Measurements from ENCODE around the gene KCNG2.

Gene KCNG2

DNA sequence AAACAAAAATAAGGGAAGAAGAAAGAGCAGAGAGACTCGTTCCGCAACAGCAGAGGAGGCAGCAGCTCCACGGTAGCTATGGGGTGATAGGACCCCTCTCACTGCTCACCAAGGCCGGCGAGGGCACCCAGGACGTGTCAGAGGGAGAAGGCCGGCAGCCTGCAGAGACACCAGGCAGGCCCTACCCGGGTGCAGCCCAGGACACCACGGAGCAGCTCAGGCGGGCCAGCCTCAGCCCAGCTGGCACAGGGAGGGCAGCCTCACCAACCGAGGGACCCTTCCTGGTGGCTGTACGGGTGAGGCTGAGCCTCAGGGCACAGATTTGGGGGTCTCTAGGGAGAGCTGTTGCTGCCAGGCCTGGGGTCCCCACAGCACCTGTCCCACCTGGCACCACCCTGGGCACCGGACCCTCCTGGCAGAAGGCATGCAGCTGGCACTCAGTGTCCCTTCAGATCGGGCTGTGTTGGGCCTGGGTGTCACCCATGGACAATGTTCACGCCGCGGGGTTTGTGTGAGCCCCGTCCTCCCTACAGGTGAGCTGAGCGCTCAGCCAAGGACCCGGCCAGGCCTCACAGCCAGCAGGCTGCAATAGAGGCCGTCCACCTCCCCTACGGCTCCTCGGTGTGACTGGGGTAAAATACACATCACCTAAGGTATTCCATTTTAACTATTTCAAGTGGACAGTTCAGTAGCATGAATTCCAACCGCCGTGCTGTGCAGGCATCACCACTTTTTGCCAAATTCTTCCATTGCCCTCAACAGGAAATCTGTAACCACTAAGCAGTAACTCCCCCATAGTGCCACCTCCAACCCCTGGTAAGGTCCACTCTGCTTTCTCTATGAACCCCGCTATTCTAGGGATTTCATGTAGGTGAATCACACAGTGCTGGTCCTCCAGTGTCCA, 21.6 kb downstream of the KCNG2 start:
- no peak for DNase-seq (ENCODE audit: low spot score)

DNA sequence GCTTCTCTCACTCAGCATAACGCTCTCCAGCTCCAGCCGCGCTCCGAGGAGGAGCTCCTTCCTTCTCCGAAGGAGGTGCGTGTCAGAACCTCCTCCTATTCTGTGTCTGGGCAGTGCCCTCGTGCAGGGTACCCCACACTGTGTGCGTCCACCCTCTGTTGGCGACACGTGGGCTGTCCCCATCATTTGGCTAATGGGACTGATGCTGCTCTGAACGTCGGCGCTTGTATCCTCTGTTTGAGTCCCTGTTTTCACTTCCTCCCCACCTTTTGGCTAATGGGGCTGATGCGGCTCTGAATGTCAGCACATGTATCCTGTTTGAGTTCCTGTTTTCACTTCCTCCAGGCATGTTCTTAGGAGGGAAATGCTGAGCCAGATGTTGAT, 22.2 kb downstream of the KCNG2 start:
- DNase-seq (ENCODE audit: low spot score), result no peak

DNA sequence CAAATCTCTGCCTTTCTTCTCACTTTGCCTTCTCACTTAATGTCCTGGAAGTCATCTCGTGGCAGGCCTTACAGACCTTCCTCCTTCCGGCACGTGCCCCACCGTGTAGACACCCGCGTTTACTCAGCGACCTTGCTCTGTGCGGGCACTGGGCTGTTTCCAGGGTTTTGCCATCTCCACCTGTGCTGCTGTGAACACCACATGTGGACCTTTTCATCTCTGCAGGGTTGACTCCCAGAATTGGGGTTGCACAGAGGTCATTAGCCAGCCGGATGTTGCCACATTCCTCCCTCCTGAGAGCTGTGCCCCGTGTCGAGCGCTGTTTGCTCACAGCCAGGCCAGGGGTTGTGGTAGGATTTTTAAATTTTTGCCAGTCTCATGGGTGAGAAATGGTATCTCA, 25.4 kb downstream of the KCNG2 start:
- DNase-seq (ENCODE audit: low spot score), result no peak

DNA sequence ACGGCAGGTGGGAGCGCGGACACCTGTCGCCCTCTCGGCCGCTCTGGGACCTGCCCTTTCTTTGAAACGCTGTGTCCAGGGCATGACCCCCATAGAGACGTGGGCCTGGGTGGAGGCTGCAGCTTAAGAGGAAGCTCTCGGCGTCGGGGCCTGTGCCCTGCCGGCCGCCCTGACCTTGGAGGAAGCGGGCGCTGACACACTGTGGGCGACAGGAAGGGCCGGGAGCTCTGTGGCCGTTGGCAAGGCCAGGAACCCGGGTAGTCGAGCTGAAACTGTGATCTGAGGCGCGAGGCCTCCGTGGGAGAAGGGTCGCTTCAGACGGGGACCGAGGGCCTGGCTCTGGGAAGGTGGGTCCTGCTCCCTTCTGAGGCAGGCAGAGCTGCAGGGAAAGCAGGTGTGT, 28.2 kb downstream of the KCNG2 start:
- DNase-seq (ENCODE audit: low spot score), result no peak

DNA sequence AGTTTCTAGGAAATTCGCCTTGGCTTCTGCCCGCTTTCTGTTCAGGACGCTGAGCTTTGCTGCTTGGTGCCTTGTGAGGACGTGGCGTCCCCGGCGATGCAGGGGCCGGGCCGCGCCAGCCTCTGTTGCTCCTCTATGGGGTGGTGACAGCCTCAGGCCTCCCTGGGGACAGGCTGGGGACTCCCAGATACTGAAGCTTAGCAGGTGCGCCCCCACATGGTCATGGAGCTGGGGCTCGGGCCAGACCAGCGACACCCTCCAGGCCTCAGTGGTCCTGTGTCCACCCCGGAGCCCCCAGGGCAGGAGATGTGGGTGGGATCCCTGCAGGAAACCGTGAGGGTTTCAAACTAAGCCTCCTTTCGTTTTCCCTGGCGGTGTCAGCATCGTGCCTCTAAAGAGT, 29.2 kb downstream of the KCNG2 start:
- no peak for DNase-seq (ENCODE audit: low spot score)

DNA sequence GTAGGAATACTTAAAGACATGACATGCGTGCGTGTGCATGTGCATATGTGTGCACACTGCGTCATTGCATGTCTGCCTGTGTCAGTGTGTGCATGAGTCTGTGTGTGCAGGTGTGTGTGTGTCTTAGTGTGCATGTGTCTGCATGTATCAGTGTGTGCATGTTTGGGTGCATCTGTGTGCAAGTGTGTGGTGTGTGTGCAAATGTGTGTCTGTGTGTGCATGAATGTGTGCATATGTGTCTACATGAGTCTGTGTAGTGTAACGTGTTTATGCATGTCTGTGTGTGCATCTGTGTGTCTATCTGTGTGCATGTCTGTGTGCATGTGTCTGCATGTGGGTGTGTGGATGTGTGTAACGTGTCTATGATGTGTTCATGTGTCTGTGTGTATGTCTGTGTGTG, 30.5 kb downstream of the KCNG2 start:
- no peak for DNase-seq (ENCODE audit: low spot score)

DNA sequence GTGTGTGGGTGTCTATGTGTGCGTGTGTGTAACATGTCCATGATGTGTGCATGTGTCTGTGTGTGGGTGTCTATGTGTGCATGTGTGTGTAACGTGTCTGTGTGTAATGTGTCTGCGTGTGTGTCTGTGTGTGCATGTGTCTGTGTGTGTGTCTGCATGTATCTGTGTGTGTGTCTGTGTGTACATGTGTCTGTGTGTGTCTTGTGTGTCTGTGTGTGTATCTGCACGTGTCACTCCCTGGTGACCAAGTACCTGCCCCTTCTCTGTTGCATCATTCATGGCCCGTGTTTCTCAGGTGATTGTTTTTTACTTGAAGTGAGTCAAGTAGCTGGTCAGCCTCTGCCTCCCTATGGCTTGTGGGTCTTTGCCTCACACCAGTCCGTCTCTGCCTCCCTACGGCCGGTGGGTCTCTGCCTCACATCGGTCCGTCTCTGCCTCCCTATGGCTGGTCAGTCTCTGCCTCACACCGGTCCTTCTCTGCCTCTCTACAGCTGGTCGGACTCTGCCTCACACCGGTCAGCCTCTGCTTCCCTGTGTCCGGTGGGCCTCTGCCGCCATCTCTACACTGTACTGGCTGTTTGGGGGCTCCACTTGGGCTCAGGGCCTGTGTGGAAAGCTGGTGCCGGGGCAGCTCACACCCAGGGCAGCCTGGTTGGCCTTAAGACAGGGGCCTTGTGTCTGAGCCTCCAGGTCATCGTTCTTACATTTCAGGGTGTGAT, 31.6 kb downstream of the KCNG2 start:
- DNase-seq (ENCODE audit: low spot score), result no peak

DNA sequence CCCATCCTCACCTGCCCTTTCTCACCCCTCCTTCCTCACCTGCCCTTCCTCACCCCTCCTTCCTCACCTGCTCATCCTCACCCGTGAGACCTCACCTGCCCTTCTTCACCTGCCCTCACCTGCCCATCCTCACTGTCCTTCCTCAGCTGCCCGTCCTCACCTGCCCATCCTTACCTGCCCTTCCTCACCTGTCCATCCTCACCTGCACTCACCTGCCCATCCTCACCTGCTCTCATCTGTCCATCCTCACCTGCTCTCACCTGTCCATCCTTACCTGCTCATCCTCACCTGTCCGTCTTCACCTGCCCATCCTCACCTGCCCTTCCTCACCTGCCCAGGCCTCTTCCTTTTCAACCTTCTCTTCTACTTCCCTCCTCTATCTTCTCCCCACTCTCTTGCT, 34.4 kb downstream of the KCNG2 start:
- DNase-seq (ENCODE audit: low spot score), result no peak

DNA sequence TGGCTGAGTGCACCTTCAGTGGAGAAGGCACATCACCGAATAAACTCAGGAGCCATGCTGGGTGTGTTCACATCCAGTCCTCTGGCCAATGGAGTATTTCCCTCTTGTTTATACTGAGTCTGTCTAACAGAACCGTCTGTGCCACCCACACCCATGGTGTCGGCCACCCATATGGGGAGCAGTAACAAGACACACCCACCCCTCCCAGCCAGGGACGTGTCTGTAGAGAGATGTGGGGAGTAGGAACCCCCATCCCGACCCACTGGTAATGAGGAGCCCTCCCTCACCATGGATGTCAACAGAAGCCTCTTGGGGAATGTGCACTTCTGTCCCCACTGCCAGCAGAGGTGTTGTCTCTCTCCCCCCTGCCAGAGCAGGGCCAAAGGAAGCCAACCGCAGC, 37.1 kb downstream of the KCNG2 start:
- DNase-seq (ENCODE audit: low spot score), result no peak

DNA sequence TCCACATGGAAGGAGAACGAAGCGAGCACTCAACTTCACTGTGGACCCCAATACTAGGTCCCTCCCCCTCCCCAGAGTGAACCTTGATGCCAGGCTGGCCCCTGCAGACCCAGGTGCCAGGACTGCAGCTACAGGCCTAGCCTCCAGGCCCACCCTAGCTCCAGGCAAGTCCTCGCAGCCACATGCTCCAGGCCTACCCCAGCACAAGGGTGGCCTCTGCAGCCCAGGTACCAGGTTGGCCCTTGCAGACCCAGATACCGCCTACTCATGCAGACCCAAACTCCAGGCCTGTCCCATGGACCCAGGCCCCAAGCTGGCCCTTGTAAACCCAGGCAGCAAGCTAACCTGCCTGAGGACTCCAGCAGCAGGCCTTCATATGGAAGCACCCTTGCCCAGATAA, 44.2 kb downstream of the KCNG2 start:
- DNase-seq (ENCODE audit: low spot score), result no peak

DNA sequence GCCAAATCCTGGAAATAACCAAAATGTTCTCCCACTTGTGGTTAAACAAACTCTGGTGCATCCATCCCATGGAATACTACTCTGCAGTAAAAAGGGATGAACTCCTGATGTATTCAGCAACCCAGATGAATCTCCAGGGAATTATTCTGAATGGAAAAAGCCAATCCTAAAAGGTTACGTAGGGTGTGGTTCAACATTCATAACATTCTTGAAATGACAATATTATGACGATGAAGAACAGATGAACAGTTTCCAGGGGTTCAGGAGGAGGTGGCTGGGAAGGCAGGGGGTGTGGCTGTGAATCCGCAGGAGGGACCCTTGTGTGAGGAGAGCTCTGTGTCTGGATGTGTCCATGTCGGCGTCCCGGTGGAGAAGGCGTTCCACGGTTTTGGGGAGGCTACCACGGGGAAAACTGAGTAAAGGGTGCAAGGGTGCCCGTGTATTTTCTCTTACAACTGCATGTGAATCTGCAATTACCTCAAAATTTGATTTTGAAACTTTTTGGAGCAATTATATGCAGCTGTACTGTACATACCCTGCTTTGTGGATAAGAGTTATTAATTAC, 47.3 kb downstream of the KCNG2 start:
- DNase-seq (ENCODE audit: low spot score), result no peak

DNA sequence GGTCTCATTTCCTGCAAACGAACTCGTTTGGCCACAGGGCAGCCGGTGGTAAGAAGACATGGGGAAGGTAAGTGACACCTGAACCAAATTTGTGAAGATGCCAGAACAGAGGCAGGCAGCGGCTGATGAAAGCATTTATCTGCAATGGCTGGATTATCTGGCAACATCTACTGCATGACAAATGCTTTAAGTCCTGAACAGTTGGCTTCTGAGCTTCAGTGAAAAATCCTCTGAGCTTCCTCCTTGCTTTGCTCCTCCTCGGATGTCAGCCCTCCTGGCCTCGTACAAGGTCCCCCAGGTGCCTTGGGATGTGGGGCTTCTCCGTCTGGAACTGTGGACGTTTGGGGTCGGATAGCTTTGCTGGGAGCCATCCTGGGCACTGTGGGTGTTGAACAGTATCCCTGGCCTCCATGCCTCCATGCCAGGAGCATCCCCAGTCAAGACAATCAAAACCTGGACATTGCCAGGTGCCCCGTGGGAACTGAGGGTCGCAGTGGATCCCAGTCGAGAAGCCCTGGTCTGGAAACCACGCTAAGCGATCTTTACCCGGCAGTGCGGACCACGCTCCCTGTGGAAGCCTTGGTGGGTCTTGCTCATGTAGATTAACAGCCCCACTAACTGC, 49.3 kb downstream of the KCNG2 start:
- DNase-seq (ENCODE audit: low spot score), result no peak

DNA sequence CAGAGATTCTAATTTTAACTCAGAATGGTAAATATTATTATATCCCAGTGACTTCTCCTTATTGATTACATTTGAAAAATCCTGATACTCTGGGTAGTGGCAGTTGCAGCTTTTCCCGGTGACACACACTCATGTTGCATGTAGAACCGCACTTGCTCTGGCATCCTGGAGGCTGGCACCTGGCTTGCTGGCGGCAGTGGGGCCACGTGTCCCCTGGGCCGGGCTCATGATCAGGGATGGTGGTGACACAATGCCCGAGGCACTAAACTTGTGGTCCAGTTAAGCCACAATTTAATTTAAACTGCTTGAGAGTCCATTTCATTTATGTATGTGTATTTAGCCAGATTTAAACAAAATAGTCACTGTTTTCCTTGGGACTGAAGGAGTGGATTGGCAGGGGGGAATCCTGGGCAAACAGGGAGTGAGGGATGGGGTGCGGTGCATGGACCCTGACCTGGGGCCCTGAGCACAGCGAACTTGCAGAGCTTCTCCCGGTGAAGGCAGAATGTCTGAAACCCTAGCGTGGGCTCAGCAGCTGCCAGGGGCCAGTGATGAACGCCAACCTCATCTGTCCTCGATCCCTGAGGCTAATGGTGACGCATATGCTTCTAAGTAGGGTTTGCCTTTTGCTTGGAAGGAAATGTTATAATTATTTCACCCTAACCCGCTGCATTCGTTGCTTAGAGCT, 50.0 kb downstream of the KCNG2 start:
- DNase-seq (ENCODE audit: low spot score), result no peak

DNA sequence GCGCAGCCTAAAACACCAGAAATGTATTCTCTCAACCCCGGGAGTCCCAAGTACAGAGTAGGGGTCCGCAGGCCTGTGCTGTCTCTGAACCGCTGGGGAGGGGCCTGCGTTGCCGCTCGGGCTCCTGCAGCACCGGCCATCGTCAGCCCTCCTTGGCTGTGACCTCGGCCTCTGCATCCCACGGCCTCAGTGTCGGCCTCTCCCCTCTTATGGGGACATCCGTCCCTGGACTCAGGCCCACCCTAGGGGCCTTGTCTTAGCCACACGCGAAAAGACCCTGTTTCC, 50.5 kb downstream of the KCNG2 start:
- DNase-seq (ENCODE audit: low spot score), result no peak

DNA sequence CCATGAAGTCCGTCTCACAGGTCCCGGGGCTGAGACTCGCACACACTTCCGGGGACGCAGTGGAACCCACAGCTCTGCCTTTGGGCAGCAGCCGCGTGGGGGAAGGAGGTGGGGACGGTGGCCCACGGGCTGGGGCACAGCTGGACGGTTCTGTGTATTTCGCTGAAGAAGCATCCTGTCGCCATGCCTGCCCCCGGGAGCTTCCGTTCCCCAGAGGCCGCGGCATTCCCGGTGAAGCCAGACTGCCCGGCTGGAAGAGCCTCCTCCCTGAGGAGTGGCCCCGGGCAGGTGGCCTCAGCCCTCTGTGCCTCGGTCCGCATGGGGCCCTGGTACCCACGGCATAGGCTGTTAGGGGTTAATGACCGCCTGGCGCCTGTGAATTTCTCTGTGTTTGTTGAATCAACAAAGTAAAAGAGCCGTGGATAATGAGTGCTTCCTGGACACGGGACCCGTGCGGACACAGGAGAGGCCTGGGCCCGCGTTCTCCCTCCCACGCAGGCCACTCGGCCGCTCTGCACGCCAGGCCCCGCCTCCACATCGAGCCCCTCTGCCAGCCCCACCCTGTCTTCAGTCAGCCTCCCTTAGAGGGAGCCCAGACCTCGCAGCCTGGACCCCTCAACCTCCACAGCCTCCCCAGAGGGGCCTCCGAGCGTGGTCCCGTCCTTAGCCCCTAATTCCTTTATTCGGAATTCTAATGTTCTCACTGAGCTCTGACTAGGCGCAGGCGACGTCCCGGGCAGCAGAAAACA, 51.0 kb downstream of the KCNG2 start:
- DNase-seq (ENCODE audit: low spot score), result peak; percentile 2

DNA sequence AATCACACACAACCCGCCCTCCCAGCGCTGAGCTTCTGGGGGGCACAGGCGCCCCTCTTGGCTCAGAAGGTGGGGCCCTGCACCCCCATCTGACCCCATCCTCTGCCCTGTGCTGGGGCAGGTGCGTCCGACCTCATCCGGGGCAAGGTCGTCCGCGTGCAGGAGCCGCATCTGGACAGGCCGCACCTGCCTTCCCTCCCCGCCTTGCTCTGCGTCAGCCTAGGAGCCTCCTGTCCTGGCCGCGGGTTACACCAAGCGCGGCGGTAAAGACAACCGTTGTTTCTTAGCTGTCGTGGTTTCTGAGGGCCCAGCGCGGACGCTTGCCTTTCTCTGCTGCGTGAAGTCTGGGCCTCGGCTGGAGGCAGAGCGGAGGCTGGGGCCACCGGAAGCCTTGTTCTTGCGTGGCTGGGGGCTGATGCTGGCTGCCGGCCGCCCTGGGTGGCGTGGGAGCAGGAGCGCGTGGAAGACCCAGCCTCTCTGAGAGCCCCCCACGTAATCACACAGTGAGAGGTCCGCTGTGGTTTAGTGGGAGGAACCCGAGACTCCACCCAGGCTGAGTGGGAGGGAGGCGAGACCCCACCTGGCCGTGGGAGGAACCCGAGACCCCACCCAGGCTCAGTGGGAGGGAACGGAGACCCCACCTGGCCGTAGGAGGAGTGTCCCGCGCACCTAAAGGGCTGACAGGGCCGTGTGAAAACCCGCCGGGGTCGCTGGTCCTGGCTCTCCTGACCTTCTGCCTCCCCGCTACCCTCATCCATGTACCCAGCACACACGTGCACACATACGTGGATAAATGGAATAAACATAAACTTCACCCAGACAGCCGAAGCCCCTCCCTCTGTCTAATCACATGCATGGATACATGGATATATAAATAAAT, 51.8 kb downstream of the KCNG2 start:
- DNase-seq (ENCODE audit: low spot score), result peak; percentile 3

DNA sequence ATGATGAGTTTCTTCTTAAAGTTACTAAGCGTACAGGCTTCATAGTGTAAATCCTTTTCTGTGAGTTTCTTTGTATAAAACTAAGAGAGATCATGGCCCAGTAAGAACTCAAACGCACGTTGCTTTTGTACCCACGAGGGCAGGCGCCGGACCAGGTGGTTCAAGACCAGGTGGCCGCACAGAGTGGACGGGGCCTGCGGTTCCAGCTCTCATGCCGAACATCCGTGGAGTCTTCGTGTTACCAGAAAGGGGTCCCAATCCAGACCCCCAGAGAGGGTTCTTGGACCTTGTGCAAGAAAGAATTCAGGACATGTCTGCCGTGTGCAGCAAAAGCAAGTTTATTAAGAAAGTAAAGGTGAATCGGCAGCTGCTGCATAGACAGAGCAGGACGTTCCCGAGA, 53.0 kb downstream of the KCNG2 start:
- no peak for DNase-seq (ENCODE audit: low spot score)

DNA sequence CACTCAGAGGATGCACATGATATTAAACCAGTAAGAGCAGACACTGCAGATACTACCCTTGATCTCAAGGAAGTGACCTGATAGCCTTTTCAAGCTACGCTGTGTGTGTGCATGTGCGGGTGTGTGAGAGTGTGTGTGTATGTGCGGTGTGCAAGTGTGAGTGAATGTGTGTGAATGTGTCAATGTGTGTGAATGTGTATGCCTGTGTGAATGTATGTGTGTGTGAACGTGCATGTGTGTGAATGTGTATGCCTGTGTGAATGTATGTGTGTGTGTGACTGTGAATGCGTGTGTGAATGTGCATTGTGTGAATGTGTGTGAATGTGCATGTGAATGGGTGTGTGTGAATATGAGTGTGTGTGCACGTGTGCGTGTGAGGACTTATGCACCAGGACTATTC, 53.8 kb downstream of the KCNG2 start:
- DNase-seq (ENCODE audit: low spot score), result no peak

DNA sequence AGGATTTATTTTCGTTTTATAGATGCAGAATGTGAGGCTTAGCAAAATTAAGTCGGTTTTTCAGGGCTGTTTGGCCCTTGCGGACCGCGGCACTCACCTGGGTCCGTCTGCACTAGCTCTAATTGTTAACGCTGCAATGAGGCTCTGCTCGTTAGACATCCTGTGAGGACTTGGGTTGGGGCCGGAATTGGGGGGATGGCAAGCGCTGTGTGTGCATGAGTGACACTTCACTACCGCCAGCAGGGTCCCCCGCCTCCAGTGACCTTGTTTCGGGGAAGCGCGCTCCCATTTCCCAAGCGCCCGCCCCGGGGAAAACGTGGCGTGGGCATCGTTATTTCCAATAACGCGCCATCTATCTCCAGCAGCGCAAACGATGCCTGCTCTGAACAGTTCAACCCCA, 54.2 kb downstream of the KCNG2 start:
- no peak for DNase-seq (ENCODE audit: low spot score)

DNA sequence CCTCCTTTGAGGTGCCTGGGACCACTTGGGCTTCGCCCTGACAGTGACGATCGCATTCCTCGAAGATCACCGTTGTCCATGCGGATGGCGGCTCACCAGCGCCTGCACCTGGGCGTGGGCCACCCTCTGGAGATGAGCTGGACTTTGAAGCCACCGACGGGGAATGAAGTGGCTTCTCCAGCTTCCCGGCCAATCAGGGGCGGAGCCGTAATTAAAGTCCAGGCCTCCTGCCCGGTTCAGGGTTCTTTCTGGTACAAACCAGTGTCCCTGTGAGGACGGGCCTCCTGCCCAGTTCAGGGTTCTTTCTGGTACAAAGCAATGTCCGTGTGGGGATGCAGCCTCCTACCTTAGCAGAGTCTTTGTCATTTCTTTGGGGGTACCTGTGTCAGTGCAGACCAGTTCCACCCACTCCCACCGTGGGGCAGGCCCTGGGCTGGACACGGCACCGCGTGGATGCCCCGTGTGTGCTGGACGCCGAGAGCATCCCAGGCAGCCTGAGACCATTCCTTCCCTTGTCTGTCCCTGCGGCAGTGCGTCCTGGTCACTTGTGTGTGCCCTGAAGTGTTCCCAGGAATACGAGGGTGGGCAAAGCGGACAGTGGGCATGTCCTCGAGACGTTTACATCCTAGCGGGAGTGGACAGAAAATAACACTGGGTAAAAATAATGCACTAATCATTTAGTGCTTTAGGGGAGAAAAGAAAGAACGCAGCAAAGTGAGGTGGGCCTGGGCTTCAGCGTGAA, 55.0 kb downstream of the KCNG2 start:
- no peak for DNase-seq (ENCODE audit: low spot score)

Measured in AG08396 (cell line).